ENCODE measurements around the gene EBF3.

DNA sequence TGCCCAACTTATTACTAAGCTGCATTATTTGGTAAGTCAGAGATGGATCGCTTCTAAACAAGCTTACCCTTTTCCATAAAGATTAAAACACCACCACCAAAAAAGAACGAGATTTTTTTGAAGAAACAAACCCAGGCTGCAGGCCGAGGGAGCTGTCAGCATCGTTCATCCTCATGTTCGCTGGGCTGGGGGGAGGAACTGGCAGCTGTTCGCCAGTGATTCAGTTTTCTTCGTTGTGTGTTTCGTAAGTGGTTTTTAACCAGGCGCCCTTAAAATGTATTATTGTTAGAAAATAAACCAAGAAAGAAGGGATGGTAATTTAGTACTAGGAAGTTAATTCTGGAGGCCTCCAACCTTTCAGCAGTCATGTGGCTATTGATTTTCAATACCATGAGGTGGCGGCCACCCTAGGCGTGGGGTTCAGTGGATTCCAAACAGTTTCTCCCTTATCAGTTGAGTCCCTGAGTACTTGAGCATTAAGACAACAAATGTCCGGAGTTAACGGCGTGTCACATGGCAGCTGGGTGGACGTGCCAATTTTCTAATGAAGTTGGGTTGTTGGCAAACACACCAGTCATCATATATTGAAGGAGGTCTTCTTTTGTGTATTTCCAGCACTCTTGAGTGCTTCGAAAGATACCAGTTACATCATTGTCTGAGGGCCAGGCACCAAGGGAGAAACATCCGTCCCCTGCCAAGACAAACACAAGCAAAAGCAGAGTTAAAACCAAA lies 173.2 kb downstream of the EBF3 start:
- TF ChIP-seq, protein P1, sequence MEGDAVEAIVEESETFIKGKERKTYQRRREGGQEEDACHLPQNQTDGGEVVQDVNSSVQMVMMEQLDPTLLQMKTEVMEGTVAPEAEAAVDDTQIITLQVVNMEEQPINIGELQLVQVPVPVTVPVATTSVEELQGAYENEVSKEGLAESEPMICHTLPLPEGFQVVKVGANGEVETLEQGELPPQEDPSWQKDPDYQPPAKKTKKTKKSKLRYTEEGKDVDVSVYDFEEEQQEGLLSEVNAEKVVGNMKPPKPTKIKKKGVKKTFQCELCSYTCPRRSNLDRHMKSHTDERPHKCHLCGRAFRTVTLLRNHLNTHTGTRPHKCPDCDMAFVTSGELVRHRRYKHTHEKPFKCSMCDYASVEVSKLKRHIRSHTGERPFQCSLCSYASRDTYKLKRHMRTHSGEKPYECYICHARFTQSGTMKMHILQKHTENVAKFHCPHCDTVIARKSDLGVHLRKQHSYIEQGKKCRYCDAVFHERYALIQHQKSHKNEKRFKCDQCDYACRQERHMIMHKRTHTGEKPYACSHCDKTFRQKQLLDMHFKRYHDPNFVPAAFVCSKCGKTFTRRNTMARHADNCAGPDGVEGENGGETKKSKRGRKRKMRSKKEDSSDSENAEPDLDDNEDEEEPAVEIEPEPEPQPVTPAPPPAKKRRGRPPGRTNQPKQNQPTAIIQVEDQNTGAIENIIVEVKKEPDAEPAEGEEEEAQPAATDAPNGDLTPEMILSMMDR (IDR thresholded peaks at IDR 0.05): no peak
- no peak for TF ChIP-seq POLR2A (IDR thresholded peaks at IDR 0.05)
